SK-N-SH (cell line): ENCODE results near the gene ACSL1. TPM values are rescaled to one million over a fixed set of nuclear protein-coding genes. Genes with fewer than 3 reads are reported as not detected.

Source experiments
- CTCF ChIA-PET: fragments of 300-600, 350-600 bp; formaldehyde crosslinking; extraction: SDS; loops from one replicate; lab custom pipeline; 2021; lab: Yijun Ruan, JAX
- POLR2A ChIA-PET: fragments of 350-600 bp; sonication (Branson Sonifier 250); formaldehyde crosslinking; extraction: SDS; loops from one replicate; lab custom pipeline; 2020; ENCODE audit warnings: antibody characterized with exemption, inconsistent platforms; lab: Yijun Ruan, JAX
- DNase-seq: peaks from one replicate; pipeline ENCODE4 v3.0.0; 2012
- H2AFZ ChIP-seq: fragments of 200-600 bp; sonication (generic); 2 replicates; pipeline ENCODE4 v1.8.1; 2016; ENCODE audit warnings: antibody characterized with exemption, mild to moderate bottlenecking, low read depth
- H3F3A ChIP-seq: fragments of 200-600 bp; sonication (generic); replicated peaks from 2 replicates; pipeline ENCODE3; 2016; ENCODE audit warnings: antibody characterized with exemption, mild to moderate bottlenecking; ENCODE audit not compliant: insufficient read depth
- H3K27ac ChIP-seq, 2 experiments: fragments of 200-500 bp in 1 of 2; fragments of 200-600 bp in 1 of 2; sonication (Bioruptor generic) in 1 of 2; sonication (generic), shearing (Covaris generic) in 1 of 2; 2 replicates each; pipeline versions ENCODE4 v1.5.1 to v1.6.1; 2014 to 2016; ENCODE audit warnings: low read depth in 2 of 2, inconsistent platforms in 1 of 2, low read length in 1 of 2, mild to moderate bottlenecking in 1 of 2, mixed read lengths in 1 of 2
- H3K27me3 ChIP-seq: fragments of 200-600 bp; sonication (generic), shearing (Covaris generic); 2 replicates; pipeline ENCODE4 v1.6.1; 2016; ENCODE audit warnings: mixed run types; ENCODE audit not compliant: insufficient read depth
- H3K36me3 ChIP-seq, 2 experiments: fragments of 200-500 bp in 1 of 2; fragments of 200-600 bp in 1 of 2; sonication (Bioruptor generic) in 1 of 2; sonication (generic) in 1 of 2; replicated peaks in 1 of 2; 2 replicates each; pipeline versions ENCODE3 to v1.5.1; 2014 to 2016; ENCODE audit warnings: low read length in 1 of 2, mild to moderate bottlenecking in 1 of 2; ENCODE audit not compliant: insufficient read depth in 2 of 2, control insufficient read depth in 1 of 2
- H3K4me1 ChIP-seq, 2 experiments: fragments of 200-500 bp in 1 of 2; fragments of 200-600 bp in 1 of 2; sonication (Bioruptor generic) in 1 of 2; sonication (generic), shearing (Covaris generic) in 1 of 2; 2 replicates each; pipeline versions ENCODE4 v1.5.1 to v1.6.1; 2014 to 2016; ENCODE audit warnings: low read depth in 1 of 2, low read length in 1 of 2, mixed run types in 1 of 2; ENCODE audit not compliant: insufficient read depth in 2 of 2, control insufficient read depth in 1 of 2
- H3K4me2 ChIP-seq: fragments of 200-600 bp; sonication (generic), shearing (Covaris generic); 2 replicates; pipeline ENCODE4 v1.6.1; 2017; ENCODE audit warnings: mixed run types
- H3K4me3 ChIP-seq, 2 experiments: fragments of 200-500 bp in 1 of 2; fragments of 200-600 bp in 1 of 2; sonication (Bioruptor generic) in 1 of 2; sonication (generic), shearing (Covaris generic) in 1 of 2; 2 replicates each; pipeline versions ENCODE4 v1.5.1 to v1.8.1; 2014 to 2016; ENCODE audit warnings: low read depth in 2 of 2, inconsistent platforms in 1 of 2, low read length in 1 of 2, mild to moderate bottlenecking in 1 of 2, mixed read lengths in 1 of 2, moderate library complexity in 1 of 2
- H3K79me2 ChIP-seq: fragments of 200-600 bp; sonication (generic); 2 replicates; pipeline ENCODE4 v1.8.1; 2017; ENCODE audit warnings: mild to moderate bottlenecking; ENCODE audit not compliant: insufficient read depth
- H3K9ac ChIP-seq: fragments of 200-600 bp; sonication (generic); 2 replicates; pipeline ENCODE4 v1.6.1; 2017; ENCODE audit warnings: mixed run types
- H3K9me2 ChIP-seq: fragments of 200-600 bp; sonication (generic); 2 replicates; pipeline ENCODE4 v1.6.1; 2017; ENCODE audit warnings: mixed run types
- H3K9me3 ChIP-seq: fragments of 200-600 bp; sonication (generic); 2 replicates; pipeline ENCODE4 v1.6.1; 2017; ENCODE audit warnings: mixed run types, mild to moderate bottlenecking, moderate library complexity
- H4K20me1 ChIP-seq: fragments of 200-600 bp; sonication (generic); 2 replicates; pipeline ENCODE4 v1.6.1; 2017; ENCODE audit warnings: mild to moderate bottlenecking, mixed run types; ENCODE audit not compliant: insufficient read depth
- RAD21 ChIP-seq: IDR thresholded peaks from 2 replicates; pipeline ENCODE4 v1.6.1; 2012; ENCODE audit warnings: mild to moderate bottlenecking, low read length
- WGBS: methylation state at CpG from one replicate; pipeline ENCODE4 v1.1.6; 2017; ENCODE audit warnings: low lambda C conversion rate; 5-methylcytosine and 5-hydroxymethylcytosine counted together
- polyA plus RNA-seq, 3 experiments: library from polyadenylated mRNA; depleted of rRNA; stranded (reverse); fragments of >200 nt; gene quantifications; 2 replicates each; pipeline ENCODE4 v1.2.3, GENCODE V29; 2012
- TF ChIP-seq, protein P1 (sequence below): IDR thresholded peaks from 2 replicates; pipeline ENCODE4 v1.6.1; 2012; ENCODE audit warnings: mild to moderate bottlenecking, low read depth, low read length, moderate library complexity
- TF ChIP-seq, protein P2 (sequence below): fragments of 150-350 bp; IDR thresholded peaks from 2 replicates; pipeline ENCODE4 v1.6.1; 2017; ENCODE audit warnings: antibody characterized with exemption, low read length, low read depth, borderline replicate concordance

ACSL1 gene
- polyA plus RNA-seq, 1 of the 3 experiments (the other 2 are of a cell fraction), result 7.9 TPM

DNA sequence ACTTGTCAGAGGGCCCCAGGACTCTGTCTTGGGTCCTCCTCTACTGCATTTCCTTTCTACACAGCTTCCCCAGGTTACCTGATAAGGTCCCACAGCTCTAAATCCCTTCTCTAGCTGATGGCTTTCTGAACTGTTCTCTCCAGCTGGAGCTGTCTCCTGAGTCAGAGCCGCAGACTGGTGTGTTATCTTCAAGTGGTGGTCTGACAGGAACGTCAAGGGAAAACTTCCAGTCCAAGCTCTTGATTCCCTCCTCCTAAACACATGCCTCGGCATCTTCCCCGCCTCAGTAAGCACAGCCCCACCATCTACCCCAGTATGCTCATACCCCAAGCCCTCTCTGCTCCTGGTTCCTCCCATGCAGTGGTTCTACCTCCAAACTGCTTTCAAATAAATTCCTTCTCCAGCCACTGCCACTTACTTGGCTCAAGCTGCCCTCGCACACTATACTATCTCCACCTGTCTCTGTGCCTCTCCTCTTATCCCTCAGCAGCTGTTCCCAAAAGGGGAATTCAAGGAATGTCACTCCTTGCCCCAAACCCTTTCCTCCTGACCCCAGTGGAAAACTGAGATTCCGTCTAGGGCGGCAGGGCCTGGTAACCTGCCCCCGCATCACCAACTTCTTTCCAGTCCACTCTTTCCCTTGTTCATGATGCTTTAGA, 74.7 kb downstream of the ACSL1 start (continued):
- TF ChIP-seq, protein P1, sequence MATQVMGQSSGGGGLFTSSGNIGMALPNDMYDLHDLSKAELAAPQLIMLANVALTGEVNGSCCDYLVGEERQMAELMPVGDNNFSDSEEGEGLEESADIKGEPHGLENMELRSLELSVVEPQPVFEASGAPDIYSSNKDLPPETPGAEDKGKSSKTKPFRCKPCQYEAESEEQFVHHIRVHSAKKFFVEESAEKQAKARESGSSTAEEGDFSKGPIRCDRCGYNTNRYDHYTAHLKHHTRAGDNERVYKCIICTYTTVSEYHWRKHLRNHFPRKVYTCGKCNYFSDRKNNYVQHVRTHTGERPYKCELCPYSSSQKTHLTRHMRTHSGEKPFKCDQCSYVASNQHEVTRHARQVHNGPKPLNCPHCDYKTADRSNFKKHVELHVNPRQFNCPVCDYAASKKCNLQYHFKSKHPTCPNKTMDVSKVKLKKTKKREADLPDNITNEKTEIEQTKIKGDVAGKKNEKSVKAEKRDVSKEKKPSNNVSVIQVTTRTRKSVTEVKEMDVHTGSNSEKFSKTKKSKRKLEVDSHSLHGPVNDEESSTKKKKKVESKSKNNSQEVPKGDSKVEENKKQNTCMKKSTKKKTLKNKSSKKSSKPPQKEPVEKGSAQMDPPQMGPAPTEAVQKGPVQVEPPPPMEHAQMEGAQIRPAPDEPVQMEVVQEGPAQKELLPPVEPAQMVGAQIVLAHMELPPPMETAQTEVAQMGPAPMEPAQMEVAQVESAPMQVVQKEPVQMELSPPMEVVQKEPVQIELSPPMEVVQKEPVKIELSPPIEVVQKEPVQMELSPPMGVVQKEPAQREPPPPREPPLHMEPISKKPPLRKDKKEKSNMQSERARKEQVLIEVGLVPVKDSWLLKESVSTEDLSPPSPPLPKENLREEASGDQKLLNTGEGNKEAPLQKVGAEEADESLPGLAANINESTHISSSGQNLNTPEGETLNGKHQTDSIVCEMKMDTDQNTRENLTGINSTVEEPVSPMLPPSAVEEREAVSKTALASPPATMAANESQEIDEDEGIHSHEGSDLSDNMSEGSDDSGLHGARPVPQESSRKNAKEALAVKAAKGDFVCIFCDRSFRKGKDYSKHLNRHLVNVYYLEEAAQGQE, result no peak

DNA sequence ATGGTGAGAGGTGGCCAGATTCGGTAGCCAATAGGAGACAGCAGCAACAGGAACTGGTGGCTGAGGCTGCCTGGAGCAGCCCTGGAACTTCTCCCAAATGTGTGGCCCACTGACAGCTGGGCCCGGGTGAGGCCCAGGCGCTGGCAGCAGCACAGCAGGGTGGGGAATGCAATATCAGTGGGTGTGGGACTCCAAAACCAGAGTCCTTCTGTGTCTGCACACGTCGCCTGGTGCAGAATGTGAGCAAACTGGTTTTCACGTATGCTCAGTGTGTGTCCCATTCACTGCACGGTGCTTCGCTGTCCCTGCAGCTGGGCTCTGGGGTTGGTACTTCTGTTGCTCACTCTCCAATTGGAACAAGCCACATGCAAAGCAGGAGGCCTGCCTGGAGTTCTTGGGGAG, 77.5 kb downstream of the ACSL1 start:
- Histone ChIP-seq H3K4me2 (no peak overlapping the region), H3K9ac (no peak overlapping the region), H3K4me1 (peaks cover 4 to 14% of the 10 kb centered on the region in 2 experiments; a peak in 1 of 4 replicates), H3K9me2 (no peaks in the 10 kb centered on the region), H3K27me3 (no peaks in the 10 kb centered on the region), H3F3A (no peaks in the 10 kb centered on the region), H2AFZ (no peak overlapping the region), H3K27ac (no peak overlapping the region), H3K4me3 (no peak overlapping the region), H3K9me3 (no peaks in the 10 kb centered on the region), H3K36me3 (no peaks in the 10 kb centered on the region), H3K79me2 (no peaks in the 10 kb centered on the region), H4K20me1 (no peaks in the 10 kb centered on the region)
- WGBS, result 90% methylated on average over 8 of the region's 8 CpGs
- TF ChIP-seq, protein P2, sequence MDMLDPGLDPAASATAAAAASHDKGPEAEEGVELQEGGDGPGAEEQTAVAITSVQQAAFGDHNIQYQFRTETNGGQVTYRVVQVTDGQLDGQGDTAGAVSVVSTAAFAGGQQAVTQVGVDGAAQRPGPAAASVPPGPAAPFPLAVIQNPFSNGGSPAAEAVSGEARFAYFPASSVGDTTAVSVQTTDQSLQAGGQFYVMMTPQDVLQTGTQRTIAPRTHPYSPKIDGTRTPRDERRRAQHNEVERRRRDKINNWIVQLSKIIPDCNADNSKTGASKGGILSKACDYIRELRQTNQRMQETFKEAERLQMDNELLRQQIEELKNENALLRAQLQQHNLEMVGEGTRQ, result no peak
- no peak for TF ChIP-seq RAD21
- TF ChIP-seq, protein P1, result no peak
- DNase-seq, result no peak
- ChIA-PET POLR2A (no interaction called here), CTCF (interaction anchor here (1.0 to 3.2 kb wide), 3 partner anchors 16 to 264 kb away, joined by 4 to 58 read pairs (median 24); no protein-coding TSS in a partner anchor)
